GM12874 (cell line): ENCODE data around the gene CADM2.

ENCODE experiments used
- TF ChIP-seq, protein P1 (sequence below): IDR thresholded peaks from 2 replicates; pipeline ENCODE4 v1.5.1; 2011; ENCODE audit warnings: low read depth, mild to moderate bottlenecking, control low read depth, low read length, moderate library complexity; ENCODE audit not compliant: insufficient read depth

The CADM2 gene

DNA sequence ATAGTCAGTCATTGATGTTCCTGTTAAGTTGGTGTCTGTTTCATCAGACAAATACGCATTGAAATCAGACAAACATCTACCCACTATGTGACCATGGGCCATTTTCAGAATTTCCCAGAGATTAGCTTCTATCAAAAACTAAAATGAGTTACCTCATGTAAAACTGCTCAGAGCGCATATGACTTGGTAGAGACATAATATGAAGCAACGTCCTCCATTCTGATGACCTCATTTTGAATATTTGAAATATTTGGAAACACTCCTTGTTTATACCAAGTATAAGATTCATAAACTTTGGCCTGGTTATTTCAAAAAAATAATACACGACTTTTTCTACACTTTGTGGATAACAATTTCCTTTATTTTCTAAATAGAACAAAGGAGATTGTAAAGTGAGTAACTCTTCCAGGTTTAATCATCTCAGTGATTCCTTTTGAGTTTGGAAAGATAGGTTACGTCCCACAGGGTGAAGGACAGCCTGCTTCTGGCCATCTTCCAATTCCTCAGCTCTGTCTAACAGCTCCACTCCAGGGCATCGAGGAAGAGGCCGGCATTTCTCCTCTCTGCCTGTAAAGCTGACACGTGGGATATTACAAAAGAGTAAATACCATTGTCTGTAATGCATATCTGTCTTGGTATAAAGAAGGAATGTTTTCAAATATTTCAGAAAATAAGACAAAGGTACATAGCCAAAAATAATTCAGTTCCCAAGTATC is 122.6 kb downstream of the CADM2 start:
- TF ChIP-seq, protein P1, sequence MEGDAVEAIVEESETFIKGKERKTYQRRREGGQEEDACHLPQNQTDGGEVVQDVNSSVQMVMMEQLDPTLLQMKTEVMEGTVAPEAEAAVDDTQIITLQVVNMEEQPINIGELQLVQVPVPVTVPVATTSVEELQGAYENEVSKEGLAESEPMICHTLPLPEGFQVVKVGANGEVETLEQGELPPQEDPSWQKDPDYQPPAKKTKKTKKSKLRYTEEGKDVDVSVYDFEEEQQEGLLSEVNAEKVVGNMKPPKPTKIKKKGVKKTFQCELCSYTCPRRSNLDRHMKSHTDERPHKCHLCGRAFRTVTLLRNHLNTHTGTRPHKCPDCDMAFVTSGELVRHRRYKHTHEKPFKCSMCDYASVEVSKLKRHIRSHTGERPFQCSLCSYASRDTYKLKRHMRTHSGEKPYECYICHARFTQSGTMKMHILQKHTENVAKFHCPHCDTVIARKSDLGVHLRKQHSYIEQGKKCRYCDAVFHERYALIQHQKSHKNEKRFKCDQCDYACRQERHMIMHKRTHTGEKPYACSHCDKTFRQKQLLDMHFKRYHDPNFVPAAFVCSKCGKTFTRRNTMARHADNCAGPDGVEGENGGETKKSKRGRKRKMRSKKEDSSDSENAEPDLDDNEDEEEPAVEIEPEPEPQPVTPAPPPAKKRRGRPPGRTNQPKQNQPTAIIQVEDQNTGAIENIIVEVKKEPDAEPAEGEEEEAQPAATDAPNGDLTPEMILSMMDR, result no peak

DNA sequence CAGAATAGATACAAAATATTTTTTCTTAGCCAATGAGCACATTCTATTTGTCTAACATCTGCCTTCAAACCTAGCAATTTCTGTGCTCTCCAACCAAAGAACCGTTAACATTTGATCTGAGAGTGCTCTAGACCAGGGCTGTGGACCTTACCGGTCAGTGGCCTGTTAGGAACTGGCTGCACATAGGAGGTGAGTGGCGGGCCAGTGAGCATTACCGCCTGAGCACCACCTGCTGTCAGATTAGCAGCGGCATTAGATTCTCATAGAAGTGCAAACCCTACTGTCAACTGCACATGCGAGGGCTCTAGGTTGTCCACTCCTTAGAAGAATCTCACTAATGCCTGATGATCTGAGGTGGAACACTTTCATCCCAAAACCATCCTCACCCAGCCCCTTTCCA is 131.7 kb downstream of the CADM2 start:
- TF ChIP-seq, protein P1, result no peak

DNA sequence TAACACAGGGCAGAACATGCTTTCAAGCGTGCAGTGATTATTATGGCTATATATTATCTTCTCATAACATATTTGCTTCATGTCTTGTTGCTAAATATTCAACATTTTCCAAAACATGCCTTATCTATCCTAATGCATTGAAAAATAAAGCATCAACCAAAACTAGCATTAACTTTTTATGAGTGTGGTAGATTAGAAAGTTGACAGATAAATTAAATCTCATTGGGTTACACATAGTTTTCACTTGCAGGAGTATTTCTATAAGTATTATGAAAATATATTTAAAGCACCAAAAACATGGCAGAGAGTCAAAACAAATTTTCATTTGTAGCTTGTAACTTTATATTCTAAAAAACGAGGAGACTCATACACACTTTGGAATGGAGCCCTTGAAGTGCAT is 141.5 kb downstream of the CADM2 start:
- TF ChIP-seq, protein P1, result no peak

DNA sequence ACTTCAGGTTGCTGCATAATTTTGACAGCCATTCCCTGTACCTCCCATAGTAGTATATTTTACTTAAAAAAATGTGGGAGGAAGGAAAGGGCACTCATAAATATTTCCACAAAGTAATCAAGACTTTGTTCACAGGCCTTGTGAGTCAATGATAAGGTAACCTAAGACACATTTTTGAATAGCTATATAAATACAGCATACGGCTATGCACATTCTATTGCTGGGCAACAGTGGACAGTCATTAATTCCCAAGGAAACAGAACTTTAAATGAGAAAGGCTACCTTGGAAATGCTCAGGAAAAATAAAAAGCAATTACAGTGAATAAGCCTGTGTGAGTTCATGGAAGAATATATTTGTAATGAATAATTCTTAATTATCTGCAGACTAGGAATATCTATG is 144.0 kb downstream of the CADM2 start:
- TF ChIP-seq, protein P1, result no peak

DNA sequence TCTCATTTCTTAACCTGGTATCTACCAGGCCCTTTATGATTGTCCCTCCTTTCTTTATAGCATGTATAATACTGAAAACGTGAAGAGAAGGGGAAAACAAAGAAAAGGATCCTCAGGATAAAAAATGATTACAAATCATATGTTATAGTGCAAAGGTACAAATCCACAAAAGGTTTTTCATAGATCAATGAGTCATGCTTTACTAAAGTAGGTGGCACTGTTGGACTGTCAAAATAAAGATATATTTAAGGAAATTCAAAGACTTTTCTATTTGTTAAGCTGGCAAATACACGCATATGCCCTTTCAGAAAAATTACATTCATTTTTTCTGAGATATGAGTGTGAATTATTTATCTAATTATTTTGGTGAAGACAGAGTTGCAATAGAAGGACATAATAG is 151.6 kb downstream of the CADM2 start:
- TF ChIP-seq, protein P1, result no peak

DNA sequence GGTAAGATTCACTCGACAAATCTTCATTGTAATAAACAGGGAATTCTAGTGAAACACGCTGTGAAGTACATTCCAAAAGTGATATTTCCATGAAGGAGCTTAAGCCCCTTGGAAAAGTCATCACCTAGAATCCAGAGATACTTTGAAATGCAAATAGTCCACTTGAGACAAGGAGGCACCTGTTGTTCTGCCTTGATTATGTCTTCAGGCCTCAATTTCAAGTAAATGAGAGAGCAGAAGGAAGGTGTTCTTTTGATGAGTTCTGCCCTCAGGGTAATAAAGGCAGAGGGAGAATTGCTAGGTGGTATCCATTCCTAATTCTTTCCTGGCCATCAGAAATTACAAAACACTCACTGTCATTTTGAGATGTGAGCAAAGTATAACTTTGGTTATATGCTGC is 162.1 kb downstream of the CADM2 start:
- TF ChIP-seq, protein P1, result no peak

DNA sequence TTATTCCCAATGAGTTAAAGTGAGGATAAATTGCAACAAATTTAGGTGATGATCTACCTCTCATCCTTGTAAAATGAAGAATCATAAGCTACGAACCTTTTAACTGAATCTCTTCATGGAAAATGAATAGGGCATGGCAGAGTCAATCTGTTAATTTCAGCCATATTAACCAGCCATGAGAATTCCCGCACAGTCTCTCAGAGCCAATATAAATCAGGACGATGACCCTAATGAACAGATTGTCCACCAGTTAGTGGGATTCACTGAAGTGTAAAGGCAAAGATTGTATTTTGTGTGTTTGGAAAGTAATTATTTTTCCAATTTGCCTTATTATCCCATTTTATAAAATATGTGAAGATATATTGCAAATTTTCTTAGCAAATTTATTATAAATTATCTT is 183.8 kb downstream of the CADM2 start:
- TF ChIP-seq, protein P1, result no peak
